PFSK-1 (cell line): ENCODE results near the gene GALK1.

ENCODE experiments used
- POLR2AphosphoS5 ChIP-seq: IDR thresholded peaks from 2 replicates; pipeline ENCODE4 v1.6.1; 2012; ENCODE audit warnings: low read depth, mild to moderate bottlenecking, control low read depth, low read length, moderate library complexity
- TAF1 ChIP-seq: IDR thresholded peaks from 2 replicates; pipeline ENCODE4 v1.6.1; 2012; ENCODE audit warnings: low read length, control low read depth, borderline replicate concordance; ENCODE audit not compliant: insufficient read depth

DNA sequence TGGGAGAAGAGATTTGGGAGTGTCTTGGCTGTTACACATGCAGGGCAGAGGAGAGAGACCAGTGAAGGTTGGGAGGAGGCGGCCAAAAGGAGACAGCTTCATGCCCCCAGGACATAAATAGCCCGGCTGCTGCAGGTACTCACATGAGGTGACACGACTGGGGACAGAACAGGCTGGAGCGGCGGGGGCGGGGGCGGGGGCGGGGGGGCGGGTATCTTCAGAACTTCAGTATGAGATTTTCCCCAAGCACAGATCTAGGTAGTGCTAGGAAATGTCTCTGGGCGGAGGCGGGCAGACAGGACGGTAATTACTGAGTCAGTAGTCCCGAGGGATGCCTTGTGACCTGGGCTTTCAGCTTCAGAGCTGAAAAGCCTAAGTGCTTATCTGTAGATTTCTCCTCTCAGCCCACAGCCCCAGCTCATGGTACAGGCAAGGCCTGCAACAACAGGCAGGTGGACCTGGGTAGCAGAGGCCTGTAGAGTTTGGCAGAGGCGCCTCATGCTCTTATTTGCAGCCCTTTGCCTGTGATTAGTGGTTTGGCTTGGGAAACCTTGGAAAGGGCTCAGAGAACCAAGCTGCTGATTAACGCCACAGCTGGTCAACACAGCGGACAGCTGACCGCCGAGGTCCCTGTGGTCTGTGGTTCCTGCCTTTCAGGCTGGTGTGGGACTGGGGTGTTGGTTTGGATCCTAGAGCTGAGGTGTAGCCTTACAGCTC, 44.1 kb upstream of the GALK1 start:
- no peak for TF ChIP-seq POLR2AphosphoS5
- TF ChIP-seq TAF1, result no peak
